Gastrocnemius medialis (tissue), 4 donors: ENCODE measurements around the gene SMARCAL1. TPM values are rescaled to one million over a fixed set of nuclear protein-coding genes. Genes with fewer than 3 reads are reported as not detected.

ENCODE experiments used
- ATAC-seq, 2 donors: fragments of 150-250 bp; one replicate each; pipeline ENCODE4 v1.9.1; 2016
- DNase-seq, 2 donors: peaks; one replicate each; pipeline ENCODE4 v3.0.0-alpha.2; 2019
- H3K27ac ChIP-seq, 4 donors: fragments of 200-600 bp; sonication (generic); 1 replicate in 1 of 4; 2 replicates in 3 of 4; pipeline ENCODE4 v1.5.1; 2016 to 2018; ENCODE audit warnings: mild to moderate bottlenecking in 2 of 4, moderate library complexity in 1 of 4
- H3K27me3 ChIP-seq, 3 donors: fragments of 200-600 bp; sonication (generic) in 2 of 3; 1 replicate in 1 of 3; 2 replicates in 2 of 3; pipeline versions ENCODE4 v1.5.1 to v1.6.0; 2016 to 2019; ENCODE audit warnings: mild to moderate bottlenecking in 1 of 3, moderate library complexity in 1 of 3
- H3K36me3 ChIP-seq, 2 donors: fragments of 200-600 bp; sonication (generic) in 1 of 2; one replicate each; pipeline ENCODE4 v1.5.1; 2017 to 2018
- H3K4me1 ChIP-seq, 2 donors: fragments of 200-600 bp; sonication (generic) in 1 of 2; one replicate each; pipeline ENCODE4 v1.5.1; 2016 to 2017; ENCODE audit warnings: mild to moderate bottlenecking in 2 of 2
- H3K4me3 ChIP-seq, 4 donors: fragments of 200-600 bp; sonication (generic) in 3 of 4; 1 replicate in 1 of 4; 2 replicates in 3 of 4; pipeline ENCODE4 v1.5.1; 2016 to 2019; ENCODE audit warnings: mild to moderate bottlenecking in 2 of 4
- H3K9me3 ChIP-seq, 3 donors: fragments of 200-600 bp; sonication (generic) in 2 of 3; 1 replicate in 1 of 3; 2 replicates in 2 of 3; pipeline ENCODE4 v1.5.1; 2016 to 2019
- CTCF ChIP-seq, 5 experiments: fragments of 450-650 bp in 3 of 5; fragments of 200-600 bp in 2 of 5; sonication (generic) in 2 of 5; IDR thresholded peaks in 4 of 5; conservative IDR thresholded peaks in 1 of 5; 1 replicate in 4 of 5; 2 replicates in 1 of 5; pipeline ENCODE4 v1.5.1; 2016 to 2019; ENCODE audit warnings: antibody characterized with exemption in 5 of 5, mild to moderate bottlenecking in 3 of 5, moderate library complexity in 3 of 5
- POLR2A ChIP-seq, 2 donors: fragments of 450-650 bp; IDR thresholded peaks; one replicate each; pipeline ENCODE4 v1.6.1; 2017; ENCODE audit warnings: antibody characterized with exemption in 2 of 2, mild to moderate bottlenecking in 2 of 2, moderate library complexity in 2 of 2
- in situ Hi-C, 4 donors: fragments of 200-750 bp; cut with MboI; loops; one replicate each; pipeline versions ENCODE4 v1.15.0 to v1.8.0; 2017; ENCODE audit warnings: low sequenced_read_pairs in 4 of 4
- intact Hi-C: fragments of 100-400 bp; cut with DNase I; formaldehyde crosslinking; loops from one replicate; pipeline ENCODE4 v1.15.1; 2023; ENCODE audit warnings: low total_unique reads
- total RNA-seq, 4 donors: library from RNA; depleted of rRNA; stranded (reverse); fragments of >200 nt; gene quantifications; one replicate each; pipeline versions ENCODE4 v1.1.0 to v1.2.3, GENCODE V29; 2016

The SMARCAL1 gene
- total RNA-seq, 4 donors from 2014 or later, result 5.8 to 20.7 (median 7.8) TPM

GRCh38 chr2:216478791-216479190 lies 66.5 kb downstream of the SMARCAL1 start:
- no peak overlapping the region for H3K4me3 ChIP-seq
- ATAC-seq, result no peak
- H3K9me3 ChIP-seq, result no peaks in the 10 kb centered on the region
- no peaks in the 10 kb centered on the region for H3K4me1 ChIP-seq
- no peaks in the 10 kb centered on the region for H3K27me3 ChIP-seq
- DNase-seq, result no peak
- H3K36me3 ChIP-seq, result peaks cover 4 to 50% of the 10 kb centered on the region in 2 donors
- no peak overlapping the region for H3K27ac ChIP-seq
- no peak for TF ChIP-seq POLR2A (IDR thresholded peaks at IDR 0.05)
- in situ Hi-C loops, result no loop called here
- intact Hi-C loops, result no loop called here

GRCh38 chr2:216480221-216480620 lies 67.9 kb downstream of the SMARCAL1 start:
- no peak for DNase-seq
- no peak for TF ChIP-seq CTCF (IDR thresholded peaks at IDR 0.05 in 4 of 5, conservative IDR thresholded peaks at IDR 0.05 in 1 of 5)
- TF ChIP-seq POLR2A (IDR thresholded peaks at IDR 0.05), result no peak
- no peaks in the 10 kb centered on the region for H3K4me1 ChIP-seq
- in situ Hi-C loops, result no loop called here
- H3K36me3 ChIP-seq, result peaks cover 4 to 43% of the 10 kb centered on the region in 2 donors
- H3K9me3 ChIP-seq, result no peaks in the 10 kb centered on the region
- H3K4me3 ChIP-seq, result no peak overlapping the region
- intact Hi-C loops, result no loop called here
- H3K27me3 ChIP-seq, result no peaks in the 10 kb centered on the region
- no peak overlapping the region for H3K27ac ChIP-seq
- ATAC-seq, result no peak

- H3K36me3 ChIP-seq, result peaks cover 4 to 32% of the 10 kb centered on the region in 2 donors
- intact Hi-C loops (no loop called here), in situ Hi-C loops (no loop called here)
- H3K4me3 ChIP-seq, result no peak overlapping the region
- ATAC-seq (no peak), DNase-seq (no peak)
- H3K27ac ChIP-seq, result no peak overlapping the region
- no peak for TF ChIP-seq POLR2A (IDR thresholded peaks at IDR 0.05)
- no peak for TF ChIP-seq CTCF (IDR thresholded peaks at IDR 0.05 in 4 of 5, conservative IDR thresholded peaks at IDR 0.05 in 1 of 5)
- H3K9me3 ChIP-seq, result no peaks in the 10 kb centered on the region
- H3K4me1 ChIP-seq, result no peaks in the 10 kb centered on the region
- H3K27me3 ChIP-seq, result no peaks in the 10 kb centered on the region
Measured at GRCh38 chr2:216482640-216483039, 70.4 kb downstream of the SMARCAL1 start.

GRCh38 chr2:216485237-216485636 lies 73.0 kb downstream of the SMARCAL1 start:
- peaks cover 0 to 8% of the 10 kb centered on the region in 2 donors for H3K36me3 ChIP-seq
- DNase-seq, result no peak
- H3K27ac ChIP-seq, result no peak overlapping the region
- no peaks in the 10 kb centered on the region for H3K9me3 ChIP-seq
- in situ Hi-C loops, result no loop called here
- TF ChIP-seq CTCF (IDR thresholded peaks at IDR 0.05 in 4 of 5, conservative IDR thresholded peaks at IDR 0.05 in 1 of 5), result no peak
- no peak for TF ChIP-seq POLR2A (IDR thresholded peaks at IDR 0.05)
- no peak for ATAC-seq
- no peaks in the 10 kb centered on the region for H3K4me1 ChIP-seq
- no peak overlapping the region for H3K4me3 ChIP-seq
- intact Hi-C loops, result no loop called here
- H3K27me3 ChIP-seq, result no peaks in the 10 kb centered on the region

- no peak for ATAC-seq
- no peak overlapping the region for H3K27ac ChIP-seq
Measured at GRCh38 chr2:216485745-216486144, 73.5 kb downstream of the SMARCAL1 start.

GRCh38 chr2:216486271-216486670 lies 74.0 kb downstream of the SMARCAL1 start:
- DNase-seq, result no peak
- ATAC-seq, result no peak
- H3K9me3 ChIP-seq, result no peaks in the 10 kb centered on the region
- intact Hi-C loops (no loop called here), in situ Hi-C loops (no loop called here)
- no peak overlapping the region for H3K4me3 ChIP-seq
- H3K27me3 ChIP-seq, result no peaks in the 10 kb centered on the region
- H3K4me1 ChIP-seq, result no peaks in the 10 kb centered on the region
- TF ChIP-seq POLR2A (IDR thresholded peaks at IDR 0.05) (no peak), CTCF (IDR thresholded peaks at IDR 0.05 in 4 of 5, conservative IDR thresholded peaks at IDR 0.05 in 1 of 5) (no peak)
- H3K27ac ChIP-seq, result no peak overlapping the region
- H3K36me3 ChIP-seq, result peaks cover 0 to 7% of the 10 kb centered on the region in 2 donors

More at GRCh38 chr2:216485745-216486144, 73.5 kb downstream of the SMARCAL1 start:
- no peaks in the 10 kb centered on the region for H3K27me3 ChIP-seq
- no peaks in the 10 kb centered on the region for H3K9me3 ChIP-seq
- TF ChIP-seq POLR2A (IDR thresholded peaks at IDR 0.05), result no peak
- peaks cover 0 to 7% of the 10 kb centered on the region in 2 donors for H3K36me3 ChIP-seq
- no peak for DNase-seq
- H3K4me1 ChIP-seq, result no peaks in the 10 kb centered on the region
- intact Hi-C loops (no loop called here), in situ Hi-C loops (no loop called here)
- no peak overlapping the region for H3K4me3 ChIP-seq
